Endothelial cell of umbilical vein (primary cell): ENCODE data around the gene LCT.

ENCODE experiments used
- EZH2 ChIP-seq: IDR thresholded peaks from 2 replicates; pipeline ENCODE4 v1.6.1; 2012; ENCODE audit warnings: borderline replicate concordance, low read depth, mild to moderate bottlenecking, moderate library complexity, low read length, inconsistent platforms; ENCODE audit not compliant: severe bottlenecking
- GATA2 ChIP-seq: IDR thresholded peaks from 2 replicates; pipeline ENCODE4 v1.7.0; 2011; ENCODE audit warnings: low read depth, mild to moderate bottlenecking, moderate library complexity, mixed read lengths, low read length; ENCODE audit not compliant: insufficient read length, insufficient read depth
- MYC ChIP-seq: IDR thresholded peaks from one replicate; pipeline ENCODE4 v1.6.1; 2011; ENCODE audit warnings: mild to moderate bottlenecking, low read depth, low read length
- POLR2A ChIP-seq: IDR thresholded peaks from 2 replicates; pipeline ENCODE4 v1.6.1; 2012; ENCODE audit warnings: low read depth, mild to moderate bottlenecking, control low read depth, low read length
- POLR2AphosphoS5 ChIP-seq: IDR thresholded peaks from 2 replicates; pipeline ENCODE4 v1.6.1; 2012; ENCODE audit warnings: low read depth, mild to moderate bottlenecking, control low read depth, low read length, moderate library complexity; ENCODE audit not compliant: insufficient read depth
- TF ChIP-seq, protein P1 (sequence below): IDR thresholded peaks from 2 replicates; pipeline ENCODE4 v1.6.1; 2011; ENCODE audit not compliant: insufficient read depth, insufficient read length
- TF ChIP-seq, protein P2 (sequence below), 2 donors: IDR thresholded peaks; 1 replicate in 1 of 2; 2 replicates in 1 of 2; pipeline ENCODE4 v1.5.1; 2011; ENCODE audit warnings: low read length in 2 of 2, mild to moderate bottlenecking in 2 of 2, moderate library complexity in 2 of 2, control low read depth in 1 of 2, inconsistent platforms in 1 of 2, low read depth in 1 of 2; ENCODE audit not compliant: insufficient read depth in 1 of 2; ENCODE audit errors: extremely low read depth in 1 of 2

DNA sequence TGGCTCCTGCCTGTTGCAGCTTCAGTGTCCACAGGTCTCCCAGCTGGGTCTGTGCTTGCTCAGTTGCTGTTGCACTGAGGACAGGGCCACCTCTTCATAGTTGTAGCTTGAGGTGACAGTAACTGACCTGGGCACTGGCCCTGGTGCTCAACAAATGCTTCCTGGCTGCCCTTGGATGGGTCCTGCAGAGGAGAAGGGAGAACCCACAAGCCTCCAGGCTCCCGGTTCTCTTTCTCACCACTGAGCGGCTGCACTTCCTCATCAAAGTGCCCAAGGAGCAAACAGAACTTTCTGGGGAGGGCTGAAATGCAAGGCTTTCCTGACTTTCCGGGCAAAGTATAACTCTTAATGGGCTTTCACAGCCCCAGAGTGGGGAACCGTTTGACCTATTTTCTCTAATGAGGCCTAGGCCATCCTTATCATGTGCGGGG is 38.7 kb downstream of the LCT start:
- TF ChIP-seq, protein P1, sequence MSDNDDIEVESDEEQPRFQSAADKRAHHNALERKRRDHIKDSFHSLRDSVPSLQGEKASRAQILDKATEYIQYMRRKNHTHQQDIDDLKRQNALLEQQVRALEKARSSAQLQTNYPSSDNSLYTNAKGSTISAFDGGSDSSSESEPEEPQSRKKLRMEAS = no peak
- TF ChIP-seq, protein P2, sequence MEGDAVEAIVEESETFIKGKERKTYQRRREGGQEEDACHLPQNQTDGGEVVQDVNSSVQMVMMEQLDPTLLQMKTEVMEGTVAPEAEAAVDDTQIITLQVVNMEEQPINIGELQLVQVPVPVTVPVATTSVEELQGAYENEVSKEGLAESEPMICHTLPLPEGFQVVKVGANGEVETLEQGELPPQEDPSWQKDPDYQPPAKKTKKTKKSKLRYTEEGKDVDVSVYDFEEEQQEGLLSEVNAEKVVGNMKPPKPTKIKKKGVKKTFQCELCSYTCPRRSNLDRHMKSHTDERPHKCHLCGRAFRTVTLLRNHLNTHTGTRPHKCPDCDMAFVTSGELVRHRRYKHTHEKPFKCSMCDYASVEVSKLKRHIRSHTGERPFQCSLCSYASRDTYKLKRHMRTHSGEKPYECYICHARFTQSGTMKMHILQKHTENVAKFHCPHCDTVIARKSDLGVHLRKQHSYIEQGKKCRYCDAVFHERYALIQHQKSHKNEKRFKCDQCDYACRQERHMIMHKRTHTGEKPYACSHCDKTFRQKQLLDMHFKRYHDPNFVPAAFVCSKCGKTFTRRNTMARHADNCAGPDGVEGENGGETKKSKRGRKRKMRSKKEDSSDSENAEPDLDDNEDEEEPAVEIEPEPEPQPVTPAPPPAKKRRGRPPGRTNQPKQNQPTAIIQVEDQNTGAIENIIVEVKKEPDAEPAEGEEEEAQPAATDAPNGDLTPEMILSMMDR (IDR thresholded peaks at IDR 0.05; ENCODE audit: extremely low read depth in 1 of 2, insufficient read depth in 1 of 2, low read depth in 1 of 2, low read length in 2 of 2) = no peak
- TF ChIP-seq POLR2AphosphoS5 (no peak), EZH2 (no peak), POLR2A (no peak), MYC (no peak), GATA2 (no peak)
